Skin epidermis (tissue), 12 donors: ENCODE results near the gene CSNK1A1L.
"Not testable (repeated sequence)": the region's sequence is repeated elsewhere in the genome, so short reads cannot be mapped to it uniquely, and the experiment has no call there.

Source experiments
- H3K27ac ChIP-seq, 21 experiments: fragments of 200-600 bp; sonication (generic) in 11 of 21; one replicate each; pipeline ENCODE4 v1.5.0; 2020; ENCODE audit warnings: mild to moderate bottlenecking in 3 of 21, inconsistent platforms in 2 of 21, moderate library complexity in 2 of 21
- H3K4me3 ChIP-seq, 7 experiments: fragments of 200-600 bp; sonication (generic) in 2 of 7; one replicate each; pipeline ENCODE4 v1.5.0; 2020; ENCODE audit warnings: inconsistent platforms in 2 of 7, mild to moderate bottlenecking in 2 of 7, moderate library complexity in 1 of 7

CSNK1A1L gene

DNA sequence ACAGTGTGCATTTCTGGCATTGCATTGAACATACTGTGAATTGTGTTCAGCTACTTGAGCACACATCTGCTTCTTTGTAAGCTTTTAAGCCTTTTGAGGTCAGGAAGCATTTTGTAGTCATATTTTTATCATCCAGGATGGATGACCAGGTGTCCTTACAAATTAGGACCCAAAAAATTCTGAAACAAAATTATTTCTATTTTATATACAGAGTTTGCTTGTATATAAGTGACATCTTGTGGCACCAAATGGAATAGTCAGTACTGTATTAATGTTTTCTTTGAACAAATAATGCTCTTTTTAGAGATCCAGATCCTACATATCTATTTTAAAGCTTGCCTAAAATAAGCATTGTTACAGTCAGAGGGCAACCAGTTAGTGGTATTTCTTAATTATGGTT, 36.5 kb downstream of the CSNK1A1L start:
- Histone ChIP-seq H3K27ac (no peak overlapping the region), H3K4me3 (no peak overlapping the region)

DNA sequence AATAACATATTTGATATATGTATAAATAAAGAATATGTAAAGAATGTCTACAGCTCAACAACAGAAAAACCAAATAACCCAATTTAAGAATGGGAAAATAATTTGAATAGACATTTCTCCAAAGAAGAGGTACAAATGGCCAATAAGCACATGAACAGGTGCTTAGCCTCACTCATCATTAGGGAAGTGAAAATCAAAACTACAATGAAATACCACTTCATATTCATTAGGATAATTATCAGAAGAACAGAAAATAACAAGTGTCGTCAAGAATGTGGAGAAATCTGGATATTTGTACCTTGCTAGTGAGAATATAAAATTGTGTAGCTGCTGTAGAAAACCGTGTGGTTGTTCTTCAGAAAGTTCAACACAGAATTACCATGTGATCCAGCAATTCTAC, 37.6 kb downstream of the CSNK1A1L start:
- H3K27ac ChIP-seq = no peak overlapping the region
- H3K4me3 ChIP-seq = no peak overlapping the region

DNA sequence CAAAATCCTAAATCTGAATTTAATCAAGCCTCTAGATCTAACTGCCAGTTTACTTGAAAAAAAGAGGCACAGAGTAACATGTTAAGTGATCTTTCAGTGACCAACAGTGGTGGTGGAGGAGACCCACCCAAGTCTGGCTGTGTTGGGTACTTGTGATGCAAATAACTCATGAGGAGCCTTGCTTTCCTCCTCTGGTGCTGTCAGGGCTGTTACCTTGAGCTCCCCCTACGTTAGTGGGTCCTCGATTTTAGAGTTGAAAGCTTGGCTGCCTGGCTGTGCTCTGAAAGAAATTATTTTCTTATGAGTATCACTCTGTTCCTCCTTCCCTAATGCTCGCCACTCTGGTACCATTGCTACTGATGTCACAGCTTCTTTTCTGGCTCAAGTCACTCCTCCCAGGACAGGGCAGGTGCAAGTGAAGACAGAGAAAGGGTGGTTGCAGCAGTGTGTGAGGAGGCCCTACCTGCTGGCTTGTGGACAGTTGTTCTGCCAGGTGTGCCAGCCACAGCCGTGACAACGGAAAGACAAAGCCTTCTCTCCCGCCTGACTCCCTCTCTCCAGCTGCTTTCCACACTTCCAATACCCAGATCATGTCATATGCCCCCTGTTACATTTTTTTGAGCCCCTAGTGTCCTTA, 39.5 kb downstream of the CSNK1A1L start:
- Histone ChIP-seq H3K27ac (no peak overlapping the region), H3K4me3 (no peak overlapping the region)

DNA sequence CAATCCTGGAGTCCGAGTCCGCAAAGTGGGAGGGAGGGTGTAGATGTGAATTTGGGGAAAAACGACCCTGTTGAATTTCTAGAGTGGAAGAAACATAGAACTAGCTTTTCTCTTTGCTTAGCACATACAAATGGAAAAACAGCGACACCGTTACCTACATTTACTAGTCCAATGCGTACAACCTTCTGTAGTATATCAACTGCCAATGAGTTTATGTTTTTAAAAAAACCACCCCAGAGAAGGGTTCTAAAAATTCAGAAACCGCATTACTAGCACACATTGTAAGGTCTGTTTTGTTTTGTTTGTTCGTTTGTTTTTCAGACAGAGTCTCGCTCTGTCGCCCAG, 45.6 kb downstream of the CSNK1A1L start:
- Histone ChIP-seq H3K27ac (peak overlapping the region in 20 of 21 experiments; percentile 82 to 98 (median 94)), H3K4me3 (peak overlapping the region; percentile 55 to 97 (median 78))

- Histone ChIP-seq H3K4me3 (peak within 1 kb of the TSS; percentile 55 to 97 (median 78)), H3K27ac (peak within 1 kb of the TSS; percentile 52 to 98 (median 94))
Measured at GRCh38 chr13:37058910-37059847, 46.3 kb downstream of the CSNK1A1L start, which contains the start of gene SUPT20H. SUPT20H (minus strand) TSS chr13:37059688; CDS start chr13:37051490, 8,198 bp downstream.

GRCh38 chr13:37056228-37056627, 49.2 kb downstream of the CSNK1A1L start:
- not testable (repeated sequence) for H3K4me3 ChIP-seq, H3K27ac ChIP-seq
